H1 (cell line): ENCODE data around the gene ZNF785.

Source experiments
- CHD1 ChIP-seq: IDR thresholded peaks from 2 replicates; pipeline ENCODE4 v1.6.1; 2012; ENCODE audit warnings: low read depth, low read length, improper control_type of control experiment
- CHD2 ChIP-seq: IDR thresholded peaks from 2 replicates; pipeline ENCODE4 v1.6.1; 2012; ENCODE audit warnings: low read length, improper control_type of control experiment
- EZH2 ChIP-seq: fragments of 200-600 bp; sonication (generic); IDR thresholded peaks from 2 replicates; pipeline ENCODE4 v1.7.1; 2012; ENCODE audit warnings: low read depth, mild to moderate bottlenecking, moderate library complexity, low read length, inconsistent platforms; ENCODE audit not compliant: severe bottlenecking
- MAFK ChIP-seq: IDR thresholded peaks from 2 replicates; pipeline ENCODE4 v1.6.1; 2012; ENCODE audit warnings: low read depth, mild to moderate bottlenecking, improper control_type of control experiment, low read length
- POLR2A ChIP-seq, 2 experiments: IDR thresholded peaks; 1 replicate in 1 of 2; 2 replicates in 1 of 2; pipeline ENCODE4 v1.6.1; 2011; ENCODE audit warnings: low read depth in 2 of 2, low read length in 2 of 2, mild to moderate bottlenecking in 2 of 2; ENCODE audit errors: control extremely low read depth in 1 of 2
- ZNF274 ChIP-seq: IDR thresholded peaks from 2 replicates; pipeline ENCODE4 v1.7.0; 2012; ENCODE audit warnings: low read length, borderline replicate concordance; ENCODE audit errors: extremely low read depth
- TF ChIP-seq, protein P1 (sequence below): IDR thresholded peaks from 2 replicates; pipeline ENCODE4 v1.6.1; 2012; ENCODE audit warnings: inconsistent platforms
- TF ChIP-seq, protein P2 (sequence below), 3 experiments: IDR thresholded peaks; 1 replicate in 2 of 3; 2 replicates in 1 of 3; pipeline versions ENCODE4 v1.5.1 to v1.6.1; 2011; ENCODE audit warnings: low read length in 3 of 3, mild to moderate bottlenecking in 3 of 3, inconsistent platforms in 2 of 3, low read depth in 1 of 3, moderate library complexity in 1 of 3; ENCODE audit not compliant: insufficient read depth in 1 of 3; ENCODE audit errors: control extremely low read depth in 1 of 3
- TF ChIP-seq, protein P3 (sequence below): IDR thresholded peaks from 2 replicates; pipeline ENCODE4 v1.6.1; 2011; ENCODE audit warnings: low read depth, mild to moderate bottlenecking, low read length; ENCODE audit not compliant: insufficient read depth

DNA sequence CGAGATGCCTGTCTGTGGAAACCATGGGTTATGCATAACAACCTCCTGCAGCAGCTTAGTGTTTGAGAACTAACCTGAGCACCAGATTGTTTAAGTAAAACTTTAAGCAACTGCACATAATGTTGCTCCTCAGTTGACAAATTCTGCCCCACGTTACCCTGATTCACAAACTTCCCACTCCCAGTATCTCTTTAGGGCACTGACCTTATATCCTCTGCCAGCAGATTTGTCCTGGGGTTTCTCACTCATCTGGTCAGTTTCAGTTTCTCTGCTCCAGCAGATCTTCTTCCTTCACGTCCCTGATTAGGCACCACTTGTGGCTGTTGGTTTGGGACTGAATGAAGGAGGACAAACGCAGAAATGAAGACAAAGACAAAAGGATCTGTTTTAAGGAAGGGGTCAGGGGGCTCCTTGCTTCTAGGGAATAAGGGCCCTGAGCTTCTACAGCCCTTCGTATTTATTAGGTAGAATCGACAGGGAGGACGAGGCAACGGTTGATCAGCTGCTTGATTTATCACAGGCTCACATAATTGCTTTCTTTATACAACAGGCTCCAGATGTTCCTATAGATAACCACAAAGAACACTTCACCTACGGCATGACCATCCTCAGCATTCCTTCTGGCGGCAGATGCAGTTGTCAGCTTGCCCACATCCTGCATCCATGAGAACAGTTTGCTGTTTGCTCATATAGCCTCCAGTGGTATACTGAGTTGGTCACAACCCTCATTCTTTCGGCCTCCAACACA lies 38.2 kb upstream of the ZNF785 start:
- TF ChIP-seq MAFK: no peak
- no peak for TF ChIP-seq CHD2
- TF ChIP-seq, protein P1, sequence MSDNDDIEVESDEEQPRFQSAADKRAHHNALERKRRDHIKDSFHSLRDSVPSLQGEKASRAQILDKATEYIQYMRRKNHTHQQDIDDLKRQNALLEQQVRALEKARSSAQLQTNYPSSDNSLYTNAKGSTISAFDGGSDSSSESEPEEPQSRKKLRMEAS: no peak
- no peak for TF ChIP-seq POLR2A (IDR thresholded peaks at IDR 0.05; ENCODE audit: control extremely low read depth in 1 of 2, low read depth in 2 of 2, low read length in 2 of 2)
- TF ChIP-seq, protein P2, sequence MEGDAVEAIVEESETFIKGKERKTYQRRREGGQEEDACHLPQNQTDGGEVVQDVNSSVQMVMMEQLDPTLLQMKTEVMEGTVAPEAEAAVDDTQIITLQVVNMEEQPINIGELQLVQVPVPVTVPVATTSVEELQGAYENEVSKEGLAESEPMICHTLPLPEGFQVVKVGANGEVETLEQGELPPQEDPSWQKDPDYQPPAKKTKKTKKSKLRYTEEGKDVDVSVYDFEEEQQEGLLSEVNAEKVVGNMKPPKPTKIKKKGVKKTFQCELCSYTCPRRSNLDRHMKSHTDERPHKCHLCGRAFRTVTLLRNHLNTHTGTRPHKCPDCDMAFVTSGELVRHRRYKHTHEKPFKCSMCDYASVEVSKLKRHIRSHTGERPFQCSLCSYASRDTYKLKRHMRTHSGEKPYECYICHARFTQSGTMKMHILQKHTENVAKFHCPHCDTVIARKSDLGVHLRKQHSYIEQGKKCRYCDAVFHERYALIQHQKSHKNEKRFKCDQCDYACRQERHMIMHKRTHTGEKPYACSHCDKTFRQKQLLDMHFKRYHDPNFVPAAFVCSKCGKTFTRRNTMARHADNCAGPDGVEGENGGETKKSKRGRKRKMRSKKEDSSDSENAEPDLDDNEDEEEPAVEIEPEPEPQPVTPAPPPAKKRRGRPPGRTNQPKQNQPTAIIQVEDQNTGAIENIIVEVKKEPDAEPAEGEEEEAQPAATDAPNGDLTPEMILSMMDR (IDR thresholded peaks at IDR 0.05; ENCODE audit: control extremely low read depth in 1 of 3, insufficient read depth in 1 of 3, low read depth in 1 of 3, low read length in 3 of 3): no peak
- TF ChIP-seq ZNF274: no peak
- no peak for TF ChIP-seq CHD1
- TF ChIP-seq, protein P3, sequence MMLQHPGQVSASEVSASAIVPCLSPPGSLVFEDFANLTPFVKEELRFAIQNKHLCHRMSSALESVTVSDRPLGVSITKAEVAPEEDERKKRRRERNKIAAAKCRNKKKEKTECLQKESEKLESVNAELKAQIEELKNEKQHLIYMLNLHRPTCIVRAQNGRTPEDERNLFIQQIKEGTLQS: no peak
- no peak for TF ChIP-seq EZH2
